Medulla oblongata (tissue), 1 donor: Measurements from ENCODE around the gene ZMYM4.

Experiments
- DNase-seq: peaks from one replicate; pipeline ENCODE4 v3.0.0-alpha.2; 2015; ENCODE audit errors: extremely low spot score

Gene ZMYM4

GRCh38 chr1:35406103-35406502 lies 137.6 kb downstream of the ZMYM4 start:
- DNase-seq: no peak

- no peak for DNase-seq
Observed at GRCh38 chr1:35407743-35408142, 139.2 kb downstream of the ZMYM4 start.

GRCh38 chr1:35408925-35409324 lies 140.4 kb downstream of the ZMYM4 start:
- no peak for DNase-seq

- no peak for DNase-seq
Observed at GRCh38 chr1:35426097-35426586, 157.6 kb downstream of the ZMYM4 start.

- DNase-seq: no peak
Observed at GRCh38 chr1:35428360-35428759, 159.9 kb downstream of the ZMYM4 start.

GRCh38 chr1:35430762-35431161 lies 162.3 kb downstream of the ZMYM4 start:
- DNase-seq: no peak

- no peak for DNase-seq
Observed at GRCh38 chr1:35431173-35431599, 162.7 kb downstream of the ZMYM4 start.

GRCh38 chr1:35432231-35432630 lies 163.7 kb downstream of the ZMYM4 start:
- DNase-seq: peak; percentile 58

- DNase-seq: no peak
Observed at GRCh38 chr1:35433714-35434113, 165.2 kb downstream of the ZMYM4 start.

GRCh38 chr1:35434703-35435102 lies 166.2 kb downstream of the ZMYM4 start:
- DNase-seq: no peak

GRCh38 chr1:35436078-35436477 lies 167.6 kb downstream of the ZMYM4 start:
- DNase-seq: no peak

- DNase-seq: no peak
Observed at GRCh38 chr1:35437200-35437599, 168.7 kb downstream of the ZMYM4 start.

- DNase-seq: no peak
Observed at GRCh38 chr1:35439626-35440025, 171.1 kb downstream of the ZMYM4 start.

GRCh38 chr1:35441926-35442579 lies 173.5 kb downstream of the ZMYM4 start:
- no peak for DNase-seq

GRCh38 chr1:35442734-35443133 lies 174.2 kb downstream of the ZMYM4 start:
- DNase-seq: no peak

GRCh38 chr1:35443768-35444518 lies 175.4 kb downstream of the ZMYM4 start:
- DNase-seq: no peak

- no peak for DNase-seq
Observed at GRCh38 chr1:35444519-35444774, 175.9 kb downstream of the ZMYM4 start.

GRCh38 chr1:35447278-35447677 lies 178.8 kb downstream of the ZMYM4 start:
- no peak for DNase-seq

GRCh38 chr1:35448344-35448801 lies 179.9 kb downstream of the ZMYM4 start:
- DNase-seq: peak; percentile 34

- no peak for DNase-seq
Observed at GRCh38 chr1:35449334-35450008, 181.0 kb downstream of the ZMYM4 start.

GRCh38 chr1:35451125-35451528 lies 182.6 kb downstream of the ZMYM4 start:
- peak; percentile 91 for DNase-seq

GRCh38 chr1:35452106-35452774 lies 183.7 kb downstream of the ZMYM4 start:
- peak; percentile 77 for DNase-seq
